K562 (cell line): ENCODE results near the gene NRXN2.

Experiments
- NFE2L1 ChIP-seq: fragments of 450-650 bp; IDR thresholded peaks from 2 replicates; pipeline ENCODE4 v1.6.1; 2016; ENCODE audit warnings: missing genetic modification characterization, low read depth, mild to moderate bottlenecking, missing compliant biosample characterization, moderate library complexity, borderline replicate concordance
- RCOR1 ChIP-seq, 2 experiments: IDR thresholded peaks; 2 replicates each; pipeline ENCODE4 v1.6.1; 2012; ENCODE audit warnings: low read depth in 2 of 2, low read length in 2 of 2, borderline replicate concordance in 1 of 2, improper control_type of control experiment in 1 of 2
- USF2 ChIP-seq: sonication (generic); formaldehyde crosslinking; IDR thresholded peaks from 2 replicates; pipeline ENCODE4 v1.5.0; 2020; ENCODE audit warnings: missing genetic modification reagents

GRCh38 chr11:64564419-64564818, 158.6 kb downstream of the NRXN2 start:
- TF ChIP-seq USF2 (CRISPR knock-in tag), result no peak
- no peak for TF ChIP-seq NFE2L1 (tag)
- no peak for TF ChIP-seq RCOR1 (IDR thresholded peaks at IDR 0.05; ENCODE audit: borderline replicate concordance in 1 of 2, low read depth in 2 of 2, low read length in 2 of 2)
